Adrenal gland (tissue), 12 donors: Measurements from ENCODE around the gene LATS2. TPM values are rescaled to one million over a fixed set of nuclear protein-coding genes. Genes with fewer than 3 reads are reported as not detected.
"Not testable (repeated sequence)": the region's sequence is repeated elsewhere in the genome, so short reads cannot be mapped to it uniquely, and the experiment has no call there.

Experiments
- DNase-seq, 7 donors: peaks; one replicate each; pipeline ENCODE4 v3.0.0-alpha.2; 2019 to 2020
- H3K27ac ChIP-seq, 5 donors: fragments of 200-600 bp; sonication (generic) in 4 of 5; 1 replicate in 3 of 5; 2 replicates in 2 of 5; pipeline versions ENCODE4 v1.5.1 to v1.8.0; 2016 to 2020; ENCODE audit warnings: mild to moderate bottlenecking in 1 of 5
- H3K27me3 ChIP-seq: fragments of 200-600 bp; 2 replicates; pipeline ENCODE4 v1.8.0; 2021
- H3K36me3 ChIP-seq, 2 donors: fragments of 200-600 bp; replicated peaks in 1 of 2; 1 replicate in 1 of 2; 2 replicates in 1 of 2; pipeline versions ENCODE4 v1.5.1 to v1.8.0; 2018 to 2022
- H3K4me1 ChIP-seq, 2 donors: fragments of 200-600 bp; replicated peaks in 1 of 2; 1 replicate in 1 of 2; 2 replicates in 1 of 2; pipeline versions ENCODE4 v1.5.1 to v1.8.0; 2018 to 2021
- H3K4me3 ChIP-seq, 4 donors: fragments of 200-600 bp; sonication (generic) in 3 of 4; one replicate each; pipeline ENCODE4 v1.5.1; 2016 to 2018
- H3K9me3 ChIP-seq, 3 donors: fragments of 200-600 bp; sonication (generic) in 1 of 3; replicated peaks in 1 of 3; 1 replicate in 2 of 3; 2 replicates in 1 of 3; pipeline versions ENCODE4 v1.5.1 to v1.8.0; 2016 to 2021
- POLR2A ChIP-seq, 2 donors: fragments of 450-650 bp; IDR thresholded peaks; one replicate each; pipeline ENCODE4 v1.6.1; 2017; ENCODE audit warnings: antibody characterized with exemption in 2 of 2, mild to moderate bottlenecking in 2 of 2, moderate library complexity in 1 of 2
- WGBS, 4 donors: extraction: QIAGEN DNeasy Blood & Tissue Kit in 2 of 4; methylation state at CpG; one replicate each; pipeline versions ENCODE4 v1.1.5 to v1.1.7; 2013 to 2017; 5-methylcytosine and 5-hydroxymethylcytosine counted together
- intact Hi-C, 2 donors: fragments of 100-400 bp; cut with DNase I; formaldehyde crosslinking; loops; one replicate each; pipeline versions ENCODE4 v1.14.1 to v1.15.0; 2022 to 2023
- polyA plus RNA-seq, 3 donors: library from polyadenylated mRNA; stranded (reverse); fragments of 200-250 nt in 2 of 3; fragments of 350-450 nt in 1 of 3; fragmentation: Illumina TruSeq in 1 of 3; extraction: RNeasy Lipid Tissue Mini Kit (QIAGEN cat#74804) in 1 of 3; gene quantifications; one replicate each; pipeline ENCODE4 v1.2.3, GENCODE V29; 2013 to 2014
- total RNA-seq, 9 donors: library from RNA; depleted of rRNA in 4 of 9; stranded (reverse); fragments of >200 nt in 4 of 9; fragments of 120-200 nt in 1 of 9; fragmentation: NEBNext Ultra II Directional in 1 of 9; extraction: Animal tissue kit (Norgen Biotek cat#: 25700) in 1 of 9; gene quantifications; one replicate each; pipeline versions ENCODE4 v1.1.0 to v1.2.4, GENCODE V29; 2013 to 2023
- TF ChIP-seq, protein P1 (sequence below), 6 experiments: fragments of 450-650 bp in 4 of 6; fragments of 200-600 bp in 2 of 6; sonication (generic) in 1 of 6; IDR thresholded peaks; 1 replicate in 5 of 6; 2 replicates in 1 of 6; pipeline versions ENCODE4 v1.5.1 to v1.8.0; 2016 to 2021; ENCODE audit warnings: antibody characterized with exemption in 6 of 6, mild to moderate bottlenecking in 2 of 6, moderate library complexity in 1 of 6
- donor health status: healthy with polysubstance abuse.
- donor health status: Bipolar disorder and iron deficiency.
- donor health status: DM: yes; HTN: yes; CAD: no.
- donor health status: DM: no; HTN: no; CAD: no.
- donor health status: DM: no; HTN: no; CAD: no.
- donor health status: DM: yes; HTN: yes; CAD: no.

LATS2 gene
- total and polyA plus RNA-seq, 12 donors, result 7.4 to 35.6 (median 23.3) TPM

DNA sequence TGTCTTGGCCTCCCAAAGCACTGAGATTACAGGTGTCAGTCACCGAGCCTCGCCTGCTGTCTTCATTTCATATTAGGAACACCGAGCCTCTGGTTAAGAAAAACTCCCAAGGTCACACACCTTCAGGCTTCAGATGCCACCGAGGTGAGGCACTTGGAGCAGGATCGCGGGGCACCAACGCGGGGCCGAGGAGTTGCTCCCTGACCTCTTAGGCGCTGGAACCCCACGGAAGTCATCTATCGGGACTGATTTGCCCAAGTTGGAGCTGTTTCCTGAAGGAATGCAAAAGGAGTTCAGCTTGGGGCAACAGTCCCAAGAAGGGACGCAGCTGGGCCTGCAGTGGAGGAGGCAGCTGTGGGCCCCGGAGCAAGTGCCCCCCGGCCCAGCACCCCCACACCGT is 108.5 kb downstream of the LATS2 start:
- intact Hi-C loops, result no loop called here
- DNase-seq, result no peak
- H3K27me3 ChIP-seq, result peaks cover 8% of the 10 kb centered on the region

DNA sequence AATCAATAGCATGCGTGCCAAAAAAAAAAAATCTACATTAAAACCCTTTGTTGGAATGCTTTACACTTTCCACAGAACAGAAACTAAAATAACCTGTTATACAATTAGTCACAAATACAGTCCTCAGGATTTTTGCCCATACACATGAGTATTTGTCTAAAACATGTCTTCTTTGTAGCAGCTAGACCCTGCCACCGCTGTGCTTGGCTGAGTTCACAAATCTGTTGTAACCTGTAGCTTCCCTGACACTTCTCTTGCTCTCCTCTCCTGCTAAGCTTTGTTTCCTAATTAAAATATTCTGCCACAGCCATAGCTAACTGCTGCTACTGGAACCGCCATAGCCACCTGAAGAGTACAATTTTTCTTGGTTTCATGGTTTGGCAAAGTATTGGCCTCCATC is 113.4 kb downstream of the LATS2 start:
- not testable (repeated sequence) for H3K36me3 ChIP-seq
- WGBS, 4 donors, result 85 to 91% (median 88%) methylated on average over 3 of the region's 3 CpGs

More for the DNA sequence above, 108.5 kb downstream of the LATS2 start:
- no peaks in the 10 kb centered on the region for H3K9me3 ChIP-seq
- 74 to 87% (median 78%) methylated on average over 10 to 16 of the region's 16 CpGs for WGBS, 4 donors
- H3K27ac ChIP-seq, result no peak overlapping the region
- TF ChIP-seq, protein P1, sequence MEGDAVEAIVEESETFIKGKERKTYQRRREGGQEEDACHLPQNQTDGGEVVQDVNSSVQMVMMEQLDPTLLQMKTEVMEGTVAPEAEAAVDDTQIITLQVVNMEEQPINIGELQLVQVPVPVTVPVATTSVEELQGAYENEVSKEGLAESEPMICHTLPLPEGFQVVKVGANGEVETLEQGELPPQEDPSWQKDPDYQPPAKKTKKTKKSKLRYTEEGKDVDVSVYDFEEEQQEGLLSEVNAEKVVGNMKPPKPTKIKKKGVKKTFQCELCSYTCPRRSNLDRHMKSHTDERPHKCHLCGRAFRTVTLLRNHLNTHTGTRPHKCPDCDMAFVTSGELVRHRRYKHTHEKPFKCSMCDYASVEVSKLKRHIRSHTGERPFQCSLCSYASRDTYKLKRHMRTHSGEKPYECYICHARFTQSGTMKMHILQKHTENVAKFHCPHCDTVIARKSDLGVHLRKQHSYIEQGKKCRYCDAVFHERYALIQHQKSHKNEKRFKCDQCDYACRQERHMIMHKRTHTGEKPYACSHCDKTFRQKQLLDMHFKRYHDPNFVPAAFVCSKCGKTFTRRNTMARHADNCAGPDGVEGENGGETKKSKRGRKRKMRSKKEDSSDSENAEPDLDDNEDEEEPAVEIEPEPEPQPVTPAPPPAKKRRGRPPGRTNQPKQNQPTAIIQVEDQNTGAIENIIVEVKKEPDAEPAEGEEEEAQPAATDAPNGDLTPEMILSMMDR (IDR thresholded peaks at IDR 0.05), result no peak
- no peak for TF ChIP-seq POLR2A (IDR thresholded peaks at IDR 0.05)
- H3K4me3 ChIP-seq, result no peak overlapping the region
- H3K4me1 ChIP-seq, result no peaks in the 10 kb centered on the region
- no peaks in the 10 kb centered on the region for H3K36me3 ChIP-seq

DNA sequence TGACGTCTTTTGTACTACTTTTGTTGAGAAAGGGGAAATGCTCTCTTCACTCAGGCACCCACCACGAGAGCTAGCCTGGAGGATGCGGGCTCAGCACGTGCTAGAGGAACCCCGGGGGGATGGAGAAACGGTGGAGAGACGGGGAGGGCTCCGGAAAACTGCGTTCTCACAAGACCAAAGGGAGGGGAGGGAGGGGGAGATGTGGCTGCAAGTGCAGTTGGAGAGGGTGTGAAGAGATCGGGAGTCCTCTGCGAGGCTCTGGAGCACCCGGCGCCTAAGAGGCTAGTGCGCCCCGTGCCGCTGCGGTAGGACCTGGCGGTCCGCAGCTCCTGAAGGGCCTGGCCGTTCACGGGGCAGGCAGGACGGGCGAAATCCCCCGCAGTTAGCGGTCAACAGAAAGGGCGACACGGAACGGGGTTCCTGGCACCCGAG is 115.4 kb downstream of the LATS2 start:
- intact Hi-C loops, result loop anchor here (10.0 kb wide), 3 partner anchors 129 to 539 kb away; no protein-coding TSS in a partner anchor
- Histone ChIP-seq H3K27me3 (no peaks in the 10 kb centered on the region), H3K27ac (no peak overlapping the region), H3K4me3 (peak overlapping the region in 1 of 4 donors; percentile 10), H3K9me3 (no peaks in the 10 kb centered on the region), H3K4me1 (peaks cover 0 to 4% of the 10 kb centered on the region in 2 donors), H3K36me3 (no peaks in the 10 kb centered on the region)
- 14 to 20% (median 17%) methylated on average over 19 to 29 of the region's 29 CpGs for WGBS, 4 donors
- DNase-seq, result peak in 1 of 7 donors; percentile 19
- TF ChIP-seq POLR2A (IDR thresholded peaks at IDR 0.05), result no peak
- TF ChIP-seq, protein P1 (IDR thresholded peaks at IDR 0.05), result no peak

More for the DNA sequence above, 113.4 kb downstream of the LATS2 start:
- intact Hi-C loops, result loop anchor here (10.0 kb wide), 3 partner anchors 127 to 537 kb away; no protein-coding TSS in a partner anchor
- not testable (repeated sequence) for H3K4me3 ChIP-seq, H3K27ac ChIP-seq, H3K9me3 ChIP-seq, DNase-seq, H3K4me1 ChIP-seq, H3K27me3 ChIP-seq

DNA sequence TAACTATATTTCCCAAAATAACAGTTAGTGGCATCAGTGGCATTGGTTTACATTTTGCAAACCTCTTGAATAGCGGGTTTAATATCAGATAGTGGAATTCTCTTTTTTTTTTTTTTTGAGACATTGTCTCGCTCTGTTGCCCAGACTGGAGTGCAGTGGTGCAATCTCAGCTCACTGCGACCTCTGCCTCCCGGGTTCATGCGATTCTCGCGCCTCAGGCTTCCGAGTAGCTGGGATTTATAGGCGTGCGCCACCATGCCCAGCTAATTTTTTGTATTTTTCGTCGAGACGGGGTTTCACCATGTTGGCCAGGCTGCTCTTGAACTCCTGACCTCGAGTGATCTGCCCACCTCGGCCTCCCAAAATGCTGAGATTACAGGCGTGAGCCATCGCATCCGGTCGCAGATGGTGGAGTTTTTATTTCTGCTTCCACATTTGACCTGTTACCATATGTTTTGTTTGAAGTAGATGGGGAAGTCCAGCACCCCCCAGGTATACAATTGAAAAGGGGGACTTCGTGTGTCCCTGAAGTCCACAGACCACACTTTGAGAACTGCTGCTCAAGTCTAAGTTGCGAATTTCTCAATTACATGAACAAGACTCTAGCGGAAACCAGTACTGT is 118.3 kb downstream of the LATS2 start:
- peaks cover 0 to 4% of the 10 kb centered on the region in 2 donors for H3K4me1 ChIP-seq
- no peak for DNase-seq
- no peak overlapping the region for H3K4me3 ChIP-seq
- 60 to 68% (median 67%) methylated on average over 22 of the region's 22 CpGs for WGBS, 4 donors
- H3K27me3 ChIP-seq, result peaks cover 5% of the 10 kb centered on the region
- peak overlapping the region in 1 of 5 donors; percentile 36 for H3K27ac ChIP-seq
- intact Hi-C loops, result loop anchor here (5.0 to 10.0 kb wide), 4 partner anchors 132 to 542 kb away; no protein-coding TSS in a partner anchor
- TF ChIP-seq POLR2A (IDR thresholded peaks at IDR 0.05), result no peak
- TF ChIP-seq, protein P1 (IDR thresholded peaks at IDR 0.05), result no peak
- no peaks in the 10 kb centered on the region for H3K36me3 ChIP-seq
- H3K9me3 ChIP-seq, result no peaks in the 10 kb centered on the region

DNA sequence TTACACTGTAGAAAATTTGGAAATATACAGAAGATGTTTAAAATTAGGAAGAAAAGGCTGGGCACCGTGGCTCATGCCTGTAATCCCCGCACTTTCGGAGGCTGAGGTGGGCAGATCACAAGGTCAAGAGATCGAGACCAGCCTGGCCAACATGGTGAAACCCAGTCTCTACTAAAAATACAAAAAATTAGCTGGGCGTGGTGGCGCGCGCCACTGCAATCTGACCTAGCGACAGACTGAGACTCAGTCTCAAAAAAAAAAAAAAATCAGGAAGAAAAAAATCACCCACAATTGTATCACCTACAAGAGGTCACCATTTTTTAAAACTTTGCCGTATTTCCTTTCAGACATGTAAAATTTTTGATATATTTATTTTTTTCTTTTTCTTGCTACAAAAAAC is 120.9 kb downstream of the LATS2 start:
- H3K4me3 ChIP-seq, DNase-seq, H3K27ac ChIP-seq, H3K4me1 ChIP-seq, H3K9me3 ChIP-seq, H3K27me3 ChIP-seq, H3K36me3 ChIP-seq: not testable (repeated sequence)
- intact Hi-C loops, result loop anchor here (5.0 to 10.0 kb wide), 4 partner anchors 134 to 544 kb away; no protein-coding TSS in a partner anchor
- WGBS, 4 donors, result 81 to 88% (median 86%) methylated on average over 10 of the region's 10 CpGs
